A549 (cell line): ENCODE measurements around the gene NFATC2. TPM values are rescaled to one million over a fixed set of nuclear protein-coding genes. Genes with fewer than 3 reads are reported as not detected.

Source experiments
- ATAC-seq, 2 experiments: fragments of 200-7000 bp in 1 of 2; fragments of >200 bp in 1 of 2; cut with Nextera tagmentation in 1 of 2; cut with Tn5 transposase in 1 of 2; 3 replicates each; pipeline versions ENCODE4 v1.8.0 to v1.9.1; 2018 to 2020; ENCODE audit warnings: mild to moderate bottlenecking in 1 of 2, moderate library complexity in 1 of 2
- CTCF ChIA-PET: fragments of 300-600 bp; sonication (Branson Sonifier 250); formaldehyde crosslinking; extraction: SDS; loops from one replicate; lab custom pipeline; 2021; ENCODE audit warnings: antibody characterized with exemption, inconsistent platforms; lab: Yijun Ruan, JAX
- POLR2A ChIA-PET: fragments of 350-600 bp; formaldehyde crosslinking; extraction: SDS; loops from one replicate; lab custom pipeline; 2021; ENCODE audit warnings: antibody characterized with exemption, inconsistent platforms; lab: Yijun Ruan, JAX
- DNase-seq, 2 experiments: peaks; one replicate each; pipeline versions ENCODE4 v3.0.0 to v3.0.0-alpha.2; 2011 to 2016; ENCODE audit warnings: low read depth in 1 of 2, low spot score in 1 of 2
- FAIRE-seq: peaks from 2 replicates; lab custom pipeline; 2011; peaks lifted over from hg19 to GRCh38; lab: Jason Lieb, UNC
- H3K27ac ChIP-seq, 2 experiments: fragments of >200 bp; sonication (Bioruptor Twin); formaldehyde crosslinking; 3 replicates each; pipeline ENCODE4 v1.5.1; 2016 to 2017
- H3K4me1 ChIP-seq: fragments of >200 bp; sonication (Bioruptor Twin); formaldehyde crosslinking; 3 replicates; pipeline ENCODE4 v1.6.1; 2016
- H3K4me2 ChIP-seq: fragments of >200 bp; sonication (Bioruptor Twin); formaldehyde crosslinking; 3 replicates; pipeline ENCODE4 v1.6.1; 2016
- H3K4me3 ChIP-seq: fragments of >200 bp; sonication (Bioruptor Twin); formaldehyde crosslinking; 3 replicates; pipeline ENCODE4 v1.5.1; 2016
- H3K9me3 ChIP-seq: fragments of >200 bp; sonication (Bioruptor Twin); formaldehyde crosslinking; 3 replicates; pipeline ENCODE4 v1.6.1; 2016
- CBX2 ChIP-seq: fragments of 200-600 bp; sonication (generic); IDR thresholded peaks from 2 replicates; pipeline ENCODE4 v1.6.1; 2016; ENCODE audit warnings: low read depth, mild to moderate bottlenecking, borderline replicate concordance
- CBX8 ChIP-seq: fragments of 200-600 bp; sonication (generic); IDR thresholded peaks from 2 replicates; pipeline ENCODE4 v1.6.1; 2016
- CEBPB ChIP-seq, 2 experiments: fragments of >200 bp in 1 of 2; sonication (Bioruptor Twin) in 1 of 2; formaldehyde crosslinking in 1 of 2; IDR thresholded peaks; 2 replicates each; pipeline ENCODE4 v1.6.1; 2012 to 2016
- EP300 ChIP-seq, 2 experiments: fragments of >200 bp; sonication (Bioruptor Twin); formaldehyde crosslinking; IDR thresholded peaks; 2 replicates in 1 of 2; 3 replicates in 1 of 2; pipeline ENCODE4 v1.6.1; 2016 to 2017
- HOXA7 ChIP-seq: fragments of 250-450 bp; sonication (Bioruptor Pico); IDR thresholded peaks from 2 replicates; pipeline ENCODE4 v1.5.0; 2020; ENCODE audit warnings: mild to moderate bottlenecking, moderate library complexity
- HOXB13 ChIP-seq: fragments of 250-450 bp; sonication (Bioruptor Pico); IDR thresholded peaks from 2 replicates; pipeline ENCODE4 v1.5.0; 2020; ENCODE audit warnings: low read depth, mild to moderate bottlenecking, moderate library complexity
- JUN ChIP-seq, 2 experiments: fragments of >200 bp; sonication (Bioruptor Twin); formaldehyde crosslinking; IDR thresholded peaks; 2 replicates in 1 of 2; 3 replicates in 1 of 2; pipeline ENCODE4 v1.6.1; 2016 to 2017
- KDM1A ChIP-seq: fragments of 200-600 bp; sonication (generic); IDR thresholded peaks from 2 replicates; pipeline ENCODE4 v1.6.1; 2016; ENCODE audit warnings: low read depth, mild to moderate bottlenecking
- MAX ChIP-seq: IDR thresholded peaks from 2 replicates; pipeline ENCODE4 v1.6.1; 2012
- MYC ChIP-seq: IDR thresholded peaks from 2 replicates; pipeline ENCODE4 v1.6.1; 2012; ENCODE audit warnings: mild to moderate bottlenecking, inconsistent platforms, low read length, improper control_type of control experiment, borderline replicate concordance
- NPAS2 ChIP-seq: fragments of 250-450 bp; sonication (Bioruptor Pico); IDR thresholded peaks from 2 replicates; pipeline ENCODE4 v1.8.0; 2022; ENCODE audit warnings: mild to moderate bottlenecking, moderate library complexity, borderline replicate concordance
- NR3C1 ChIP-seq: fragments of >200 bp; sonication (Bioruptor Twin); formaldehyde crosslinking; IDR thresholded peaks from 3 replicates; pipeline ENCODE4 v1.6.1; 2017
- PHF8 ChIP-seq: fragments of 200-600 bp; sonication (generic); IDR thresholded peaks from 2 replicates; pipeline ENCODE4 v1.6.1; 2016; ENCODE audit warnings: low read depth, mild to moderate bottlenecking, antibody characterized with exemption, moderate library complexity, borderline replicate concordance
- POLR2A ChIP-seq: IDR thresholded peaks from 2 replicates; pipeline ENCODE4 v1.6.1; 2012; ENCODE audit warnings: mild to moderate bottlenecking, low read length
- RAD21 ChIP-seq, 2 experiments: fragments of >200 bp in 1 of 2; sonication (Bioruptor Twin) in 1 of 2; formaldehyde crosslinking in 1 of 2; IDR thresholded peaks in 1 of 2; conservative IDR thresholded peaks in 1 of 2; 2 replicates in 1 of 2; 3 replicates in 1 of 2; pipeline ENCODE4 v1.6.1; 2012 to 2018; ENCODE audit warnings: inconsistent platforms in 1 of 2
- RARB ChIP-seq: fragments of 250-450 bp; sonication (Bioruptor Pico); IDR thresholded peaks from 2 replicates; pipeline ENCODE4 v1.8.0; 2021; ENCODE audit warnings: mild to moderate bottlenecking, moderate library complexity
- RCOR1 ChIP-seq: fragments of 150-350 bp; IDR thresholded peaks from 2 replicates; pipeline ENCODE4 v1.6.1; 2014; ENCODE audit warnings: antibody characterized with exemption, low read length, low read depth
- RFX5 ChIP-seq: fragments of 450-650 bp; IDR thresholded peaks from 2 replicates; pipeline ENCODE4 v1.7.1; 2014; ENCODE audit warnings: antibody characterized with exemption, mild to moderate bottlenecking, moderate library complexity
- TFCP2L1 ChIP-seq: fragments of 250-450 bp; sonication (Bioruptor Pico); IDR thresholded peaks from 2 replicates; pipeline ENCODE4 v1.5.0; 2021; ENCODE audit warnings: mild to moderate bottlenecking
- TP53 ChIP-seq: fragments of 250-450 bp; sonication (Bioruptor Pico); IDR thresholded peaks from 2 replicates; pipeline ENCODE4 v1.5.0; 2021; ENCODE audit warnings: mild to moderate bottlenecking, moderate library complexity
- ZSCAN20 ChIP-seq: fragments of 250-450 bp; sonication (Bioruptor Pico); IDR thresholded peaks from 2 replicates; pipeline ENCODE4 v1.8.0; 2022; ENCODE audit warnings: mild to moderate bottlenecking, moderate library complexity
- WGBS: methylation state at CpG from one replicate; pipeline ENCODE4 v1.1.6; 2017; ENCODE audit errors: missing lambda C conversion rate; 5-methylcytosine and 5-hydroxymethylcytosine counted together
- polyA plus RNA-seq, 4 experiments: library from polyadenylated mRNA; depleted of rRNA in 3 of 4; stranded (reverse); fragments of >200 nt; fragmentation: RNase III in 1 of 4; extraction: RNeasy Plus Mini Kit Qiagen cat#74134 plus additional on column Dnase treatment in 1 of 4; gene quantifications; 2 replicates in 3 of 4; 3 replicates in 1 of 4; pipeline ENCODE4 v1.2.3, GENCODE V29; 2011 to 2017
- TF ChIP-seq, protein P1 (sequence below): fragments of >200 bp; sonication (Bioruptor Twin); formaldehyde crosslinking; IDR thresholded peaks from 3 replicates; pipeline ENCODE4 v1.5.1; 2016
- TF ChIP-seq, protein P2 (sequence below): IDR thresholded peaks from 2 replicates; pipeline ENCODE4 v1.6.1; 2012; ENCODE audit warnings: low read depth, borderline replicate concordance
- TF ChIP-seq, protein P3 (sequence below): IDR thresholded peaks from 2 replicates; pipeline ENCODE4 v1.6.1; 2012

Gene NFATC2
- polyA plus RNA-seq, 2 of the 4 experiments (the other 2 are of a cell fraction): 0.75 to 1.6 TPM

DNA sequence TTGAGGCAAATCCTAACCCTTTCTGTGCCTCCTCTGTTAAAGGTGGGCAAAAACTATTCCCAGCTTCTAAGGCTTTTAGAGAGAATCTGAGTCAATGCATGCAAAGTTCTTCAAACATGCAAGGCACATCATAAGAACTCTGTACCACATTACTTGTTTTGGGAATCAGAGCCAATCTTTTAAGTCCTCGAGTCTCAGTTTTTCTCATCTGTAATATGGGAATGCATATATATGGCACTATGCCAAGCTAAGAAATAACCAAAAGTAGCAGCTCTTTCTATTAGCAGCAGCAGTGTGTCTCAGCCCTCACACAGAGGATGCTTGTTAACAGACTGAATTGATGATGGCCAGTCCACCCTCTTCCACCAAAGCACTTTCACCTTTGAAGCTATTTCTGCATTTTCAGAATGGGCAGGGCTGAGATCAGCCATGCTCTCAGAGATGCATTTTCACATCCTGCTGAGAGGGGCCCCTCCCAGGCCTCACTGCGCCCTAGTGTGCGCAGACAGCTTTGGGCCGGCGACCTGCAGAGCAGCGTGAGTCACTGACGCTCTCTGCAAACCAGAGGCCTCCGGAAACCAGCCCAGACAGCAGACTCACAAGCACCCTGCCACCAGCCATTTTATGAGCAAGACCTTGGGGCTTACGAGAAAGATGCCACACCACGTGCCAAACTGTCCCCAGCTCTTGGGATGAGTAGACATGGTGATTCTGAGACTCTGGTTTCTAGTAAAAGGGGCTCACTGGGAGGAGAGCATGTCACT lies 138.0 kb downstream of the NFATC2 start:
- CTCF ChIA-PET: interaction anchor here (0.6 to 3.5 kb wide), 8 partner anchors 12 to 417 kb away, joined by 3 to 11 read pairs (median 4); no protein-coding TSS in a partner anchor
- no peak overlapping the region for H3K27ac ChIP-seq
- no peak overlapping the region for H3K4me3 ChIP-seq
- TF ChIP-seq RAD21 (conservative IDR thresholded peaks at IDR 0.05 in 1 of 2, IDR thresholded peaks at IDR 0.05 in 1 of 2) (no peak), EP300 (IDR thresholded peaks at IDR 0.05) (no peak), POLR2A (no peak), NPAS2 (no peak), CEBPB (IDR thresholded peaks at IDR 0.05) (no peak), CBX8 (no peak), CBX2 (no peak), RARB (CRISPR knock-in tag) (no peak), MAX (no peak), NR3C1 (no peak), RCOR1 (no peak), ZSCAN20 (no peak), RFX5 (no peak), TFCP2L1 (CRISPR knock-in tag) (no peak), HOXA7 (CRISPR knock-in tag) (no peak), PHF8 (no peak), JUN (IDR thresholded peaks at IDR 0.05) (no peak), HOXB13 (CRISPR knock-in tag) (no peak)
- H3K4me2 ChIP-seq: no peak overlapping the region
- WGBS: 76% methylated on average over 9 of the region's 10 CpGs
- DNase-seq (no peak), ATAC-seq (no peak; a peak in 1 of 6 replicates), FAIRE-seq (no peak)
- POLR2A ChIA-PET: no interaction called here
- no peaks in the 10 kb centered on the region for H3K9me3 ChIP-seq
- no peaks in the 10 kb centered on the region for H3K4me1 ChIP-seq

GRCh38 chr20:51403466-51404220 lies 138.9 kb downstream of the NFATC2 start:
- ATAC-seq (no peak; a peak in 1 of 6 replicates), FAIRE-seq (no peak), DNase-seq (no peak)
- no peak overlapping the region for H3K4me3 ChIP-seq
- ChIA-PET POLR2A (no interaction called here), CTCF (interaction anchor here (0.6 to 3.5 kb wide), 5 partner anchors 12 to 410 kb away, joined by 3 to 11 read pairs (median 5); no protein-coding TSS in a partner anchor)
- TF ChIP-seq TP53: no peak
- TF ChIP-seq RCOR1: no peak
- no peak for TF ChIP-seq MYC
- TF ChIP-seq, protein P1, sequence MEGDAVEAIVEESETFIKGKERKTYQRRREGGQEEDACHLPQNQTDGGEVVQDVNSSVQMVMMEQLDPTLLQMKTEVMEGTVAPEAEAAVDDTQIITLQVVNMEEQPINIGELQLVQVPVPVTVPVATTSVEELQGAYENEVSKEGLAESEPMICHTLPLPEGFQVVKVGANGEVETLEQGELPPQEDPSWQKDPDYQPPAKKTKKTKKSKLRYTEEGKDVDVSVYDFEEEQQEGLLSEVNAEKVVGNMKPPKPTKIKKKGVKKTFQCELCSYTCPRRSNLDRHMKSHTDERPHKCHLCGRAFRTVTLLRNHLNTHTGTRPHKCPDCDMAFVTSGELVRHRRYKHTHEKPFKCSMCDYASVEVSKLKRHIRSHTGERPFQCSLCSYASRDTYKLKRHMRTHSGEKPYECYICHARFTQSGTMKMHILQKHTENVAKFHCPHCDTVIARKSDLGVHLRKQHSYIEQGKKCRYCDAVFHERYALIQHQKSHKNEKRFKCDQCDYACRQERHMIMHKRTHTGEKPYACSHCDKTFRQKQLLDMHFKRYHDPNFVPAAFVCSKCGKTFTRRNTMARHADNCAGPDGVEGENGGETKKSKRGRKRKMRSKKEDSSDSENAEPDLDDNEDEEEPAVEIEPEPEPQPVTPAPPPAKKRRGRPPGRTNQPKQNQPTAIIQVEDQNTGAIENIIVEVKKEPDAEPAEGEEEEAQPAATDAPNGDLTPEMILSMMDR: 0 out of 3 replicates have a peak, but pooled peaks have one; percentile 7
- no peak for TF ChIP-seq RFX5
- TF ChIP-seq RAD21 (conservative IDR thresholded peaks at IDR 0.05 in 1 of 2, IDR thresholded peaks at IDR 0.05 in 1 of 2): 0 out of 5 replicates have a peak, but pooled peaks of 1 of the 2 experiments have one; percentile 17
- no peak overlapping the region for H3K27ac ChIP-seq
- 78% methylated on average over 9 of the region's 9 CpGs for WGBS
- H3K4me2 ChIP-seq: no peak overlapping the region
- no peaks in the 10 kb centered on the region for H3K9me3 ChIP-seq
- H3K4me1 ChIP-seq: no peaks in the 10 kb centered on the region

DNA sequence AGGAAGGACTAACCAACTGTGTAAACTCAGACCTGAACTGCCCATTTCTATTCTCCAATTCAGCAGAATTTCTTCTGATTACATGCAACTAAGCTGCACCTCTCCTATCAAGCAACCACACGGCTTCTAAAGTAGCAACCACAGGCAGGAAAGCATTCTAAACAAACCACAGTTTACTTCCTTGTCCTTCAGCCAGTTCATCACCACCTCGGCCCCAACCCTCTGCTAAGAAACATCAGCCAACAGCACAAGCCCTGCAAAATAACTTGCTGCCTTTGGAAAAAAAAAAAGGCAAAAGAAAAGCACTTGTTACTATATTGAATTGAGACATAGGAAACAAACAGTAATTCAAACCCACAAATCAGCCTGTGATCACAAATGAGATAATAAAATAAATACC lies 140.3 kb downstream of the NFATC2 start:
- no peak for ATAC-seq
- H3K27ac ChIP-seq: no peak overlapping the region
- CTCF ChIA-PET: interaction anchor here (1.2 to 2.0 kb wide), 2 partner anchors 9 to 414 kb away, joined by 3 to 5 read pairs; no protein-coding TSS in a partner anchor

More for the DNA sequence above, 140.3 kb downstream of the NFATC2 start:
- Histone ChIP-seq H3K9me3 (no peaks in the 10 kb centered on the region), H3K4me1 (no peaks in the 10 kb centered on the region), H3K4me2 (no peak overlapping the region), H3K4me3 (no peak overlapping the region)
- POLR2A ChIA-PET: no interaction called here
- TF ChIP-seq, protein P2, sequence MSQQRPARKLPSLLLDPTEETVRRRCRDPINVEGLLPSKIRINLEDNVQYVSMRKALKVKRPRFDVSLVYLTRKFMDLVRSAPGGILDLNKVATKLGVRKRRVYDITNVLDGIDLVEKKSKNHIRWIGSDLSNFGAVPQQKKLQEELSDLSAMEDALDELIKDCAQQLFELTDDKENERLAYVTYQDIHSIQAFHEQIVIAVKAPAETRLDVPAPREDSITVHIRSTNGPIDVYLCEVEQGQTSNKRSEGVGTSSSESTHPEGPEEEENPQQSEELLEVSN: no peak
- TF ChIP-seq, protein P3, sequence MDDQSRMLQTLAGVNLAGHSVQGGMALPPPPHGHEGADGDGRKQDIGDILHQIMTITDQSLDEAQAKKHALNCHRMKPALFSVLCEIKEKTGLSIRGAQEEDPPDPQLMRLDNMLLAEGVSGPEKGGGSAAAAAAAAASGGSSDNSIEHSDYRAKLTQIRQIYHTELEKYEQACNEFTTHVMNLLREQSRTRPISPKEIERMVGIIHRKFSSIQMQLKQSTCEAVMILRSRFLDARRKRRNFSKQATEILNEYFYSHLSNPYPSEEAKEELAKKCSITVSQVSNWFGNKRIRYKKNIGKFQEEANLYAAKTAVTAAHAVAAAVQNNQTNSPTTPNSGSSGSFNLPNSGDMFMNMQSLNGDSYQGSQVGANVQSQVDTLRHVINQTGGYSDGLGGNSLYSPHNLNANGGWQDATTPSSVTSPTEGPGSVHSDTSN: no peak
- no peak for TF ChIP-seq TFCP2L1 (CRISPR knock-in tag)
- TF ChIP-seq KDM1A: no peak
- TF ChIP-seq, protein P1: no peak
- DNase-seq: no peak
- WGBS: 40% methylated on average over 2 of the region's 2 CpGs
- no peak for FAIRE-seq
